Liver (tissue), 3 donors: ENCODE measurements around the gene GALNT17.

Experiments
- ATF3 ChIP-seq: IDR thresholded peaks from 2 replicates; pipeline ENCODE4 v1.6.1; 2016; ENCODE audit warnings: antibody characterized with exemption
- CTCF ChIP-seq: fragments of 150-350 bp; IDR thresholded peaks from 2 replicates; pipeline ENCODE4 v1.5.1; 2017; ENCODE audit warnings: improper control_type of control experiment, low read depth, low read length; ENCODE audit not compliant: missing input control
- GABPA ChIP-seq, 2 donors: IDR thresholded peaks in 1 of 2; conservative IDR thresholded peaks in 1 of 2; 2 replicates each; pipeline ENCODE4 v1.6.1; 2016; ENCODE audit warnings: antibody characterized with exemption in 2 of 2, mild to moderate bottlenecking in 1 of 2, moderate library complexity in 1 of 2
- MAX ChIP-seq: IDR thresholded peaks from 2 replicates; pipeline ENCODE4 v1.6.1; 2016; ENCODE audit warnings: antibody characterized with exemption
- REST ChIP-seq: IDR thresholded peaks from 2 replicates; pipeline ENCODE4 v1.6.1; 2016; ENCODE audit warnings: antibody characterized with exemption, mild to moderate bottlenecking
- RXRA ChIP-seq, 2 donors: IDR thresholded peaks; 2 replicates each; pipeline ENCODE4 v1.6.1; 2017 to 2018; ENCODE audit warnings: antibody characterized with exemption in 2 of 2, mild to moderate bottlenecking in 1 of 2
- SP1 ChIP-seq: IDR thresholded peaks from 2 replicates; pipeline ENCODE4 v1.6.1; 2018; ENCODE audit warnings: antibody characterized with exemption, mild to moderate bottlenecking
- YY1 ChIP-seq: IDR thresholded peaks from 2 replicates; pipeline ENCODE4 v1.6.1; 2016; ENCODE audit warnings: antibody characterized with exemption, mild to moderate bottlenecking
- donor health status: healthy.
- donor health status: healthy.

GRCh38 chr7:71329030-71329660 is 197.2 kb downstream of the GALNT17 start:
- no peak for TF ChIP-seq CTCF
- no peak for TF ChIP-seq SP1
- TF ChIP-seq YY1, result no peak
- TF ChIP-seq RXRA (IDR thresholded peaks at IDR 0.05), result no peak
- TF ChIP-seq MAX, result no peak
- no peak for TF ChIP-seq ATF3
- no peak for TF ChIP-seq GABPA (IDR thresholded peaks at IDR 0.05 in 1 of 2, conservative IDR thresholded peaks at IDR 0.05 in 1 of 2)
- TF ChIP-seq REST, result no peak
